ENCODE results near the gene TSPAN16. TPM values are rescaled to one million over a fixed set of nuclear protein-coding genes. Genes with fewer than 3 reads are reported as not detected.

TSPAN16 gene
- total RNA-seq, 4 donors from 2014 or later = not detected

DNA sequence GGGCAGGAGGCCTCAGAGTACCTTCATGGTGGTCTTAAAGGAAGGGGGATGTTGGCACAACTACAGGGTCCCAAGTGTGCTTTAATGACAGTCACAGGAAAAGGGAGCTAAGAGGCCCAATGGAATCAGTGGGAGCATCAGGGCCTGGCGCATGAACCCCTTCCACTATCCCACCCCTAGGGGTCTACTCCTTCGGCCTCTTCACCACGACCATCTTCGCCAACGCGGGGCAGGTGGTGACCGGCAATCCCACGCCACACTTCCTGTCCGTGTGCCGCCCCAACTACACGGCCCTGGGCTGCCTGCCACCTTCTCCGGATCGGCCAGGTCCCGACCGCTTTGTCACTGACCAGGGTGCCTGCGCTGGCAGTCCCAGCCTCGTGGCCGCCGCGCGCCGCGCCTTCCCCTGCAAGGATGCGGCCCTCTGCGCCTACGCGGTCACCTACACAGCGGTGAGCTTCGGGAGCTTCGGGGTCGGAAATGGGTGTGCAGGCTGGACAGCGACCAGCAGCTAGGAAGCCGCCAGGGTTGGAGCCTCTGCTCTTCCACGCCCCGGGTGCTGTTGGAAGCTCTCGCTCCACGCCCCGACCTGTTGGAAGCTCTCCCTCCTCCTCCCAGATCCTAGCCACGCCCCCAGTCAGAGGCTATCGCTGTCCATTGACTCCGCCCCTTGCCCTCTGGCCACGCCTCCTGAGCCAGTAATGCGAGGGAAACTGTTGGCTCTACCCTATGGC is 65.2 kb downstream of the TSPAN16 start:
- DNase-seq (ENCODE audit: low spot score in 2 of 2) = no peak
- peaks cover 9% of the 10 kb centered on the region for H3K4me1 ChIP-seq
- H3K27me3 ChIP-seq = no peaks in the 10 kb centered on the region
- H3K27ac ChIP-seq = no peak overlapping the region
- peaks cover 47% of the 10 kb centered on the region for H3K36me3 ChIP-seq
- TF ChIP-seq CTCF (IDR thresholded peaks at IDR 0.05) (no peak), POLR2A (IDR thresholded peaks at IDR 0.05) (no peak), POLR2AphosphoS5 (IDR thresholded peaks at IDR 0.05) (no peak), EP300 (IDR thresholded peaks at IDR 0.05) (no peak)
- no peak overlapping the region for H3K4me3 ChIP-seq
- H3K9me3 ChIP-seq = no peaks in the 10 kb centered on the region
- WGBS = 43% methylated on average over 29 of the region's 43 CpGs

DNA sequence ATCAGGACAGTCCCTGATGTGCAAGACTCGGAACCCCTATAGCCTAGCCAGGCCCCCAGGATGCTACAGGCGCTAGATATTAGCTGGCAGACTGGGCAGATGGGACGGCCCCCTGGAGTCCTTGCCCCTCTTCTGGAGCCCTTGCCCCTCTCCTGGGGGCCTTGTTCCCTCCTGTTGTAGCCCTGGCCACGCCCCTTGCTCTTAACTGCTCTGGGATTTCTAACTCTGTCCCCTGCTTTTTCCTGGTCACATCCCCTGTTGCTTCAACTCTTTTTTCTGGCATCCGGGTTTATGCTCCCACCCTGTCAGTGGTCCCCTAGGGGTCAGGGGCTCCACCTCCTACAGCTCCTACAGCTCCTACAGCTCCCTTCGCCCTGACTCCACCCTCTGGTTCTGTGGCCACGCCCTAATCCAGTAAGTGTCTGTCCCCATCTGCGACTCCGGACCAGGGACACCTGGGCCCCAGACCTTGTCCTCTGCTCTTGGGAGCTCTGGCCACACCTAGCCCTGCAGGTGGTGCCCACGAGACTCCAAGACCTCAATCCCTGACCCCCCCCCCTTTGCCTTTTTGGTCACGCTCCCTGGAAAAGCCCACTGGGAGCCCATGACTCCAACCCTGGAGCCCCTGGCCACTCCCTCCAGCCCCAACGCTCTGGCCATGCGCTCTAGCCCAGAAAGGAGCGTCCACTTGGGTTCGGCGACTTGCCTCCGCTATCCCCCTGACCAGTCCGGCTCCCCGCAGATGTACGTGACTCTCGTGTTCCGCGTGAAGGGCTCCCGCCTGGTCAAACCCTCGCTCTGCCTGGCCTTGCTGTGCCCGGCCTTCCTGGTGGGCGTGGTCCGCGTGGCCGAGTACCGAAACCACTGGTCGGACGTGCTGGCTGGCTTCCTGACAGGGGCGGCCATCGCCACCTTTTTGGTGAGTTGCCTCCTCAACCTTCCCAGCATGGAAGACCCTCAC is 66.1 kb downstream of the TSPAN16 start:
- Histone ChIP-seq H3K27me3 (no peaks in the 10 kb centered on the region), H3K9me3 (no peaks in the 10 kb centered on the region), H3K36me3 (peaks cover 48% of the 10 kb centered on the region)

DNA sequence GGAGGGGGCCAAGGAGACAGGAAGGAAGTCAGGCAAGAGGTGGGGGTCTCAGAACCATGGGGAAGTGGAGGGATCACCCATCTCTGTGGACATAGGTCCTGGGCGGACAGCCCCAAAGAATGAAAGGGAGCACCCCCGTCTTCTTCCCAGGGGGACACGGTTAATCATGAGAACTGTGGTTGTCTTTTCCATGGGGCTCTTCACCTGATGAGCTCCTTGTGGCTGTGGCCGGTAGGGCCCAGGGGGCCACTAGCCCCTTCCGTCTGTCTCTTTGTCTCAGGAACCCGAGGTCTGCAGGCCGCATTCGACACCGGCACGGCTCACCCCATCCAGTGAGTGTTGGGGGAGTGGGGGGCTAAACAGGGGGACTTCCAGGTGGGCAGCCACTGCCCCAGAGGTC is 67.9 kb downstream of the TSPAN16 start:
- H3K4me3 ChIP-seq = no peak overlapping the region
- no peaks in the 10 kb centered on the region for H3K9me3 ChIP-seq
- peaks cover 4% of the 10 kb centered on the region for H3K4me1 ChIP-seq
- peaks cover 51% of the 10 kb centered on the region for H3K36me3 ChIP-seq
- no peak for DNase-seq (ENCODE audit: low spot score in 2 of 2)
- 90% methylated on average over 10 of the region's 10 CpGs for WGBS
- no peaks in the 10 kb centered on the region for H3K27me3 ChIP-seq
- no peak overlapping the region for H3K27ac ChIP-seq
- no peak for TF ChIP-seq EP300 (IDR thresholded peaks at IDR 0.05)
- TF ChIP-seq CTCF (IDR thresholded peaks at IDR 0.05) = no peak

More for the DNA sequence above, 66.1 kb downstream of the TSPAN16 start:
- peaks cover 4% of the 10 kb centered on the region for H3K4me1 ChIP-seq
- H3K27ac ChIP-seq = no peak overlapping the region
- 84% methylated on average over 35 of the region's 35 CpGs for WGBS
- DNase-seq (ENCODE audit: low spot score in 2 of 2) = no peak
- TF ChIP-seq POLR2A (IDR thresholded peaks at IDR 0.05) (no peak), EP300 (IDR thresholded peaks at IDR 0.05) (no peak), CTCF (IDR thresholded peaks at IDR 0.05) (no peak), POLR2AphosphoS5 (IDR thresholded peaks at IDR 0.05) (no peak)
- no peak overlapping the region for H3K4me3 ChIP-seq

- H3K4me1 ChIP-seq = peaks cover 4% of the 10 kb centered on the region
- TF ChIP-seq POLR2AphosphoS5 (IDR thresholded peaks at IDR 0.05) = no peak
- TF ChIP-seq POLR2A (IDR thresholded peaks at IDR 0.05) = no peak
- no peak for TF ChIP-seq CTCF (IDR thresholded peaks at IDR 0.05)
- no peak for TF ChIP-seq EP300 (IDR thresholded peaks at IDR 0.05)
- H3K27ac ChIP-seq = no peak overlapping the region
- no peaks in the 10 kb centered on the region for H3K9me3 ChIP-seq
- DNase-seq (ENCODE audit: low spot score in 2 of 2) = no peak
- H3K27me3 ChIP-seq = no peaks in the 10 kb centered on the region
- H3K4me3 ChIP-seq = no peak overlapping the region
- 94% methylated on average over 20 of the region's 28 CpGs for WGBS
- peaks cover 49% of the 10 kb centered on the region for H3K36me3 ChIP-seq
These were observed 68.4 kb downstream of the TSPAN16 start for GRCh38 chr19:11364296-11364904.

- no peak for DNase-seq (ENCODE audit: low spot score in 2 of 2)
- no peak for TF ChIP-seq CTCF (IDR thresholded peaks at IDR 0.05)
- no peak for TF ChIP-seq POLR2A (IDR thresholded peaks at IDR 0.05)
- no peak for TF ChIP-seq EP300 (IDR thresholded peaks at IDR 0.05)
- TF ChIP-seq POLR2AphosphoS5 (IDR thresholded peaks at IDR 0.05) = no peak
- Histone ChIP-seq H3K36me3 (peaks cover 45% of the 10 kb centered on the region), H3K4me1 (peaks cover 4% of the 10 kb centered on the region), H3K9me3 (no peaks in the 10 kb centered on the region), H3K27ac (no peak overlapping the region), H3K27me3 (no peaks in the 10 kb centered on the region), H3K4me3 (no peak overlapping the region)
- WGBS = 53% methylated on average over 3 of the region's 5 CpGs
These were observed 69.0 kb downstream of the TSPAN16 start for GRCh38 chr19:11364935-11365334.

Measured in suprapubic skin (tissue), 4 donors.